Measurements from ENCODE around the gene CAPN5. TPM values are rescaled to one million over a fixed set of nuclear protein-coding genes. Genes with fewer than 3 reads are reported as not detected.
A peak's percentile ranks its signal among the peaks of the same experiment; 100 is the strongest.

The CAPN5 gene
- total and polyA plus RNA-seq, 4 donors = 6.5 to 25.8 (median 18.2) TPM

DNA sequence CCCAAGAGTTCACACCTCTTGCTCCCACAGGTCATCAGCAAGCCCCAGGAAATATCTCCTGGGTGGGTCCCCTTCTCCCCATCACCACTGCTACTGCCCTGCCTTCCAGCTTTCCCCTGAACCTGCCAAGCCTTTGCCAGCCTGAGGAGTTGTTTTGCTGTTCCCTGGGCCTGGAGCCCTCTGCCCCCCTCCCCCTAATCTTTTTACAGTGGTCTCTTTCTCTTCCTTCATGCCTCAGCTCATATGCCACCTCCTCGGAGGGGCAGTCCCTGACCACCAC lies 80.2 kb downstream of the CAPN5 start:
- Histone ChIP-seq H3K4me1 (ENCODE audit: control insufficient read depth in 4 of 4, insufficient read depth in 4 of 4, low read length in 3 of 4) (peaks cover 12 to 35% (median 21%) of the 10 kb centered on the region in 4 donors), H3K4me3 (ENCODE audit: low read depth in 1 of 3, low read length in 3 of 3) (no peak overlapping the region), H3K9ac (ENCODE audit: low read depth in 1 of 2, low read length in 2 of 2) (no peak overlapping the region), H3K27me3 (ENCODE audit: control insufficient read depth in 4 of 4, insufficient read depth in 4 of 4, low read length in 3 of 4) (no peaks in the 10 kb centered on the region), H3K9me3 (ENCODE audit: control insufficient read depth in 4 of 4, low read length in 3 of 4) (no peaks in the 10 kb centered on the region), H3K36me3 (ENCODE audit: control insufficient read depth in 4 of 4, insufficient read depth in 3 of 4, low read depth in 1 of 4, low read length in 3 of 4) (no peaks in the 10 kb centered on the region), H3K27ac (ENCODE audit: low read depth in 1 of 2, low read length in 2 of 2) (no peak overlapping the region)
- TF ChIP-seq RAD21 (IDR thresholded peaks at IDR 0.05) (no peak), YY1 (IDR thresholded peaks at IDR 0.05) (no peak), GABPA (IDR thresholded peaks at IDR 0.05 in 1 of 2, conservative IDR thresholded peaks at IDR 0.05 in 1 of 2) (no peak), HNF4G (IDR thresholded peaks at IDR 0.05) (no peak), ATF3 (IDR thresholded peaks at IDR 0.05) (no peak), EGR1 (IDR thresholded peaks at IDR 0.05; ENCODE audit: low read depth in 2 of 2) (no peak), FOXA2 (IDR thresholded peaks at IDR 0.05) (no peak), FOXA1 (IDR thresholded peaks at IDR 0.05) (no peak), SP1 (IDR thresholded peaks at IDR 0.05) (no peak), HNF4A (conservative IDR thresholded peaks at IDR 0.05) (no peak), TAF1 (conservative IDR thresholded peaks at IDR 0.05) (no peak), JUND (IDR thresholded peaks at IDR 0.05) (no peak), CTCF (IDR thresholded peaks at IDR 0.05; ENCODE audit: low read depth, low read length, missing input control) (no peak)
- TF ChIP-seq, protein P1, sequence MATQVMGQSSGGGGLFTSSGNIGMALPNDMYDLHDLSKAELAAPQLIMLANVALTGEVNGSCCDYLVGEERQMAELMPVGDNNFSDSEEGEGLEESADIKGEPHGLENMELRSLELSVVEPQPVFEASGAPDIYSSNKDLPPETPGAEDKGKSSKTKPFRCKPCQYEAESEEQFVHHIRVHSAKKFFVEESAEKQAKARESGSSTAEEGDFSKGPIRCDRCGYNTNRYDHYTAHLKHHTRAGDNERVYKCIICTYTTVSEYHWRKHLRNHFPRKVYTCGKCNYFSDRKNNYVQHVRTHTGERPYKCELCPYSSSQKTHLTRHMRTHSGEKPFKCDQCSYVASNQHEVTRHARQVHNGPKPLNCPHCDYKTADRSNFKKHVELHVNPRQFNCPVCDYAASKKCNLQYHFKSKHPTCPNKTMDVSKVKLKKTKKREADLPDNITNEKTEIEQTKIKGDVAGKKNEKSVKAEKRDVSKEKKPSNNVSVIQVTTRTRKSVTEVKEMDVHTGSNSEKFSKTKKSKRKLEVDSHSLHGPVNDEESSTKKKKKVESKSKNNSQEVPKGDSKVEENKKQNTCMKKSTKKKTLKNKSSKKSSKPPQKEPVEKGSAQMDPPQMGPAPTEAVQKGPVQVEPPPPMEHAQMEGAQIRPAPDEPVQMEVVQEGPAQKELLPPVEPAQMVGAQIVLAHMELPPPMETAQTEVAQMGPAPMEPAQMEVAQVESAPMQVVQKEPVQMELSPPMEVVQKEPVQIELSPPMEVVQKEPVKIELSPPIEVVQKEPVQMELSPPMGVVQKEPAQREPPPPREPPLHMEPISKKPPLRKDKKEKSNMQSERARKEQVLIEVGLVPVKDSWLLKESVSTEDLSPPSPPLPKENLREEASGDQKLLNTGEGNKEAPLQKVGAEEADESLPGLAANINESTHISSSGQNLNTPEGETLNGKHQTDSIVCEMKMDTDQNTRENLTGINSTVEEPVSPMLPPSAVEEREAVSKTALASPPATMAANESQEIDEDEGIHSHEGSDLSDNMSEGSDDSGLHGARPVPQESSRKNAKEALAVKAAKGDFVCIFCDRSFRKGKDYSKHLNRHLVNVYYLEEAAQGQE (IDR thresholded peaks at IDR 0.05) = no peak
- TF ChIP-seq, protein P2, sequence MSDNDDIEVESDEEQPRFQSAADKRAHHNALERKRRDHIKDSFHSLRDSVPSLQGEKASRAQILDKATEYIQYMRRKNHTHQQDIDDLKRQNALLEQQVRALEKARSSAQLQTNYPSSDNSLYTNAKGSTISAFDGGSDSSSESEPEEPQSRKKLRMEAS (IDR thresholded peaks at IDR 0.05) = no peak
- DNase-seq (ENCODE audit: low spot score) = no peak
- 89% methylated on average over 1 of the region's 1 CpG for WGBS

GRCh38 chr11:77147668-77148321 lies 81.0 kb downstream of the CAPN5 start:
- H3K9me3 ChIP-seq (ENCODE audit: control insufficient read depth in 4 of 4, low read length in 3 of 4) = no peaks in the 10 kb centered on the region
- H3K27ac ChIP-seq (ENCODE audit: low read depth in 1 of 2, low read length in 2 of 2) = no peak overlapping the region
- no peaks in the 10 kb centered on the region for H3K36me3 ChIP-seq (ENCODE audit: control insufficient read depth in 4 of 4, insufficient read depth in 3 of 4, low read depth in 1 of 4, low read length in 3 of 4)
- H3K4me1 ChIP-seq (ENCODE audit: control insufficient read depth in 4 of 4, insufficient read depth in 4 of 4, low read length in 3 of 4) = peaks cover 12 to 34% (median 22%) of the 10 kb centered on the region in 4 donors
- H3K4me3 ChIP-seq (ENCODE audit: low read depth in 1 of 3, low read length in 3 of 3) = no peak overlapping the region
- TF ChIP-seq RXRA (IDR thresholded peaks at IDR 0.05) = no peak
- no peaks in the 10 kb centered on the region for H3K27me3 ChIP-seq (ENCODE audit: control insufficient read depth in 4 of 4, insufficient read depth in 4 of 4, low read length in 3 of 4)
- peak; percentile 57 for DNase-seq (ENCODE audit: low spot score)
- WGBS = 62% methylated on average over 47 of the region's 47 CpGs
- H3K9ac ChIP-seq (ENCODE audit: low read depth in 1 of 2, low read length in 2 of 2) = no peak overlapping the region

All from liver (tissue), 9 donors.